Gastrocnemius medialis (tissue), 4 donors: ENCODE measurements around the gene SLC7A8. TPM values are rescaled to one million over a fixed set of nuclear protein-coding genes. Genes with fewer than 3 reads are reported as not detected.

ENCODE experiments used
- ATAC-seq, 2 donors: fragments of 150-250 bp; one replicate each; pipeline ENCODE4 v1.9.1; 2016
- DNase-seq, 2 donors: peaks; one replicate each; pipeline ENCODE4 v3.0.0-alpha.2; 2019
- H3K27ac ChIP-seq, 4 donors: fragments of 200-600 bp; sonication (generic); 1 replicate in 1 of 4; 2 replicates in 3 of 4; pipeline ENCODE4 v1.5.1; 2016 to 2018; ENCODE audit warnings: mild to moderate bottlenecking in 2 of 4, moderate library complexity in 1 of 4
- H3K27me3 ChIP-seq, 3 donors: fragments of 200-600 bp; sonication (generic) in 2 of 3; 1 replicate in 1 of 3; 2 replicates in 2 of 3; pipeline versions ENCODE4 v1.5.1 to v1.6.0; 2016 to 2019; ENCODE audit warnings: mild to moderate bottlenecking in 1 of 3, moderate library complexity in 1 of 3
- H3K36me3 ChIP-seq, 2 donors: fragments of 200-600 bp; sonication (generic) in 1 of 2; one replicate each; pipeline ENCODE4 v1.5.1; 2017 to 2018
- H3K4me1 ChIP-seq, 2 donors: fragments of 200-600 bp; sonication (generic) in 1 of 2; one replicate each; pipeline ENCODE4 v1.5.1; 2016 to 2017; ENCODE audit warnings: mild to moderate bottlenecking in 2 of 2
- H3K4me3 ChIP-seq, 4 donors: fragments of 200-600 bp; sonication (generic) in 3 of 4; 1 replicate in 1 of 4; 2 replicates in 3 of 4; pipeline ENCODE4 v1.5.1; 2016 to 2019; ENCODE audit warnings: mild to moderate bottlenecking in 2 of 4
- H3K9me3 ChIP-seq, 3 donors: fragments of 200-600 bp; sonication (generic) in 2 of 3; 1 replicate in 1 of 3; 2 replicates in 2 of 3; pipeline ENCODE4 v1.5.1; 2016 to 2019
- CTCF ChIP-seq, 5 experiments: fragments of 450-650 bp in 3 of 5; fragments of 200-600 bp in 2 of 5; sonication (generic) in 2 of 5; IDR thresholded peaks in 4 of 5; conservative IDR thresholded peaks in 1 of 5; 1 replicate in 4 of 5; 2 replicates in 1 of 5; pipeline ENCODE4 v1.5.1; 2016 to 2019; ENCODE audit warnings: antibody characterized with exemption in 5 of 5, mild to moderate bottlenecking in 3 of 5, moderate library complexity in 3 of 5
- POLR2A ChIP-seq, 2 donors: fragments of 450-650 bp; IDR thresholded peaks; one replicate each; pipeline ENCODE4 v1.6.1; 2017; ENCODE audit warnings: antibody characterized with exemption in 2 of 2, mild to moderate bottlenecking in 2 of 2, moderate library complexity in 2 of 2
- in situ Hi-C, 4 donors: fragments of 200-750 bp; cut with MboI; loops; one replicate each; pipeline versions ENCODE4 v1.15.0 to v1.8.0; 2017; ENCODE audit warnings: low sequenced_read_pairs in 4 of 4
- intact Hi-C: fragments of 100-400 bp; cut with DNase I; formaldehyde crosslinking; loops from one replicate; pipeline ENCODE4 v1.15.1; 2023; ENCODE audit warnings: low total_unique reads
- total RNA-seq, 4 donors: library from RNA; depleted of rRNA; stranded (reverse); fragments of >200 nt; gene quantifications; one replicate each; pipeline versions ENCODE4 v1.1.0 to v1.2.3, GENCODE V29; 2016

The SLC7A8 gene
- total RNA-seq, 4 donors from 2014 or later: 34.5 to 199 (median 63.7) TPM

GRCh38 chr14:23099212-23099861, 84.1 kb downstream of the SLC7A8 start:
- peaks cover 11 to 16% of the 10 kb centered on the region in 2 donors for H3K4me1 ChIP-seq
- TF ChIP-seq POLR2A (IDR thresholded peaks at IDR 0.05) (no peak), CTCF (IDR thresholded peaks at IDR 0.05 in 4 of 5, conservative IDR thresholded peaks at IDR 0.05 in 1 of 5) (no peak)
- H3K36me3 ChIP-seq: peaks cover 0 to 12% of the 10 kb centered on the region in 2 donors
- H3K27me3 ChIP-seq: no peaks in the 10 kb centered on the region
- no peak for DNase-seq
- ATAC-seq: no peak
- no peaks in the 10 kb centered on the region for H3K9me3 ChIP-seq
- no peak overlapping the region for H3K4me3 ChIP-seq
- intact Hi-C loops (no loop called here), in situ Hi-C loops (no loop called here)
- H3K27ac ChIP-seq: no peak overlapping the region

GRCh38 chr14:23097786-23098185, 85.7 kb downstream of the SLC7A8 start:
- in situ Hi-C loops: no loop called here
- Histone ChIP-seq H3K9me3 (no peaks in the 10 kb centered on the region), H3K27ac (no peak overlapping the region), H3K36me3 (peaks cover 0 to 16% of the 10 kb centered on the region in 2 donors), H3K27me3 (no peaks in the 10 kb centered on the region), H3K4me1 (peaks cover 24 to 29% of the 10 kb centered on the region in 2 donors), H3K4me3 (no peak overlapping the region)
- intact Hi-C loops: no loop called here
- DNase-seq: no peak
- no peak for TF ChIP-seq CTCF (IDR thresholded peaks at IDR 0.05 in 4 of 5, conservative IDR thresholded peaks at IDR 0.05 in 1 of 5)
- ATAC-seq: no peak

GRCh38 chr14:23095196-23096108, 88.0 kb downstream of the SLC7A8 start, which contains the start of gene C14orf119:
TSS of gene C14orf119 (plus strand) at chr14:23095505. CDS start at chr14:23097659, 2,154 bp downstream.
- Histone ChIP-seq H3K27me3 (no peaks in the 10 kb centered on the region), H3K27ac (peak within 1 kb of the TSS; percentile 91 to 100 (median 96)), H3K4me3 (peak within 1 kb of the TSS; percentile 73 to 99 (median 82)), H3K4me1 (peaks cover 27 to 32% of the 10 kb centered on the region in 2 donors), H3K9me3 (no peaks in the 10 kb centered on the region), H3K36me3 (peaks cover 0 to 37% of the 10 kb centered on the region in 2 donors)
- DNase-seq: peak; percentile 100
- TF ChIP-seq CTCF (IDR thresholded peaks at IDR 0.05 in 4 of 5, conservative IDR thresholded peaks at IDR 0.05 in 1 of 5): peak in 1 of 5 experiments; percentile 4
- TF ChIP-seq POLR2A (IDR thresholded peaks at IDR 0.05): peak; percentile 56 to 69
- in situ Hi-C loops: no loop called here
- ATAC-seq: peak; percentile 96 to 97
- intact Hi-C loops: loop anchor here (1.0 to 2.0 kb wide), 4 partner anchors 17 to 206 kb away; partner anchors contain the start of gene PSMB5

- TF ChIP-seq POLR2A (IDR thresholded peaks at IDR 0.05) (peak; percentile 63 to 83), CTCF (IDR thresholded peaks at IDR 0.05 in 4 of 5, conservative IDR thresholded peaks at IDR 0.05 in 1 of 5) (peak in 1 of 5 experiments; percentile 8)
- Histone ChIP-seq H3K27me3 (no peaks in the 10 kb centered on the region), H3K36me3 (peaks cover 0 to 44% of the 10 kb centered on the region in 2 donors), H3K9me3 (no peaks in the 10 kb centered on the region), H3K4me3 (peak within 1 kb of the TSS; percentile 73 to 99 (median 82)), H3K4me1 (peaks cover 27 to 32% of the 10 kb centered on the region in 2 donors), H3K27ac (peak within 1 kb of the TSS; percentile 91 to 100 (median 96))
- peak; percentile 35 to 61 for DNase-seq
- ATAC-seq: peak; percentile 54 to 64
- intact Hi-C loops: loop anchor here (1.0 to 2.0 kb wide), 4 partner anchors 16 to 207 kb away; partner anchors contain the start of gene PSMB5
- in situ Hi-C loops: no loop called here
Observed at GRCh38 chr14:23094666-23095195, 88.7 kb downstream of the SLC7A8 start, which contains the start of gene ACIN1. TSS of gene ACIN1 (minus strand) at chr14:23095136. CDS start at chr14:23095112, 24 bp downstream.
